Coronary artery (tissue), 2 donors: Measurements from ENCODE around the gene UCP2.

ENCODE experiments used
- DNase-seq: peaks from one replicate; pipeline ENCODE4 v3.0.0-alpha.2; 2017; ENCODE audit warnings: low spot score
- H3K27ac ChIP-seq, 2 donors: fragments of 200-600 bp; sonication (generic); one replicate each; pipeline ENCODE4 v1.5.1; 2016 to 2019
- H3K4me3 ChIP-seq: fragments of 200-600 bp; sonication (generic); 2 replicates; pipeline ENCODE4 v1.5.1; 2016; ENCODE audit warnings: mild to moderate bottlenecking, moderate library complexity
- CTCF ChIP-seq: fragments of 200-600 bp; sonication (generic); IDR thresholded peaks from one replicate; pipeline ENCODE4 v1.5.1; 2019; ENCODE audit warnings: antibody characterized with exemption

UCP2 gene

GRCh38 chr11:73980001-73980961 is 2.4 kb downstream of the UCP2 start:
- TF ChIP-seq CTCF: no peak
- peak overlapping the region in 1 of 2 donors; percentile 92 for H3K27ac ChIP-seq
- no peak for DNase-seq
- peak overlapping the region; percentile 79 for H3K4me3 ChIP-seq

GRCh38 chr11:73978576-73979086 is 4.0 kb downstream of the UCP2 start:
- H3K27ac ChIP-seq: peak overlapping the region in 1 of 2 donors; percentile 16
- no peak for TF ChIP-seq CTCF
- DNase-seq: no peak
- no peak overlapping the region for H3K4me3 ChIP-seq

GRCh38 chr11:73977856-73978519 is 4.7 kb downstream of the UCP2 start:
- DNase-seq: no peak
- no peak overlapping the region for H3K4me3 ChIP-seq
- TF ChIP-seq CTCF: no peak
- H3K27ac ChIP-seq: no peak overlapping the region

- no peak overlapping the region for H3K27ac ChIP-seq
- DNase-seq: no peak
- H3K4me3 ChIP-seq: no peak overlapping the region
- no peak for TF ChIP-seq CTCF
Measured at GRCh38 chr11:73976451-73977151, 6.0 kb downstream of the UCP2 start.

- H3K4me3 ChIP-seq: no peak overlapping the region
- no peak for DNase-seq
- no peak overlapping the region for H3K27ac ChIP-seq
- no peak for TF ChIP-seq CTCF
Measured at GRCh38 chr11:73975479-73975757, 7.2 kb downstream of the UCP2 start.

GRCh38 chr11:73974604-73975478 is 7.8 kb downstream of the UCP2 start:
- DNase-seq: no peak
- Histone ChIP-seq H3K27ac (peak overlapping the region in 1 of 2 donors; percentile 52), H3K4me3 (no peak overlapping the region)
- TF ChIP-seq CTCF: no peak
